Measurements from ENCODE around the gene PPP1R12C.

GRCh38 chr19:55113570-55114039, 3.8 kb downstream of the PPP1R12C start:
- TF ChIP-seq CTCF (conservative IDR thresholded peaks at IDR 0.05) (no peak), EZH2 (IDR thresholded peaks at IDR 0.05; ENCODE audit: low read depth) (no peak)

Data from PC-9 (cell line).